OCI-LY3 (cell line): ENCODE measurements around the gene GALNTL6.

Experiments used
- EZH2phosphoT487 ChIP-seq: fragments of 200-600 bp; shearing (Covaris generic); IDR thresholded peaks from 2 replicates; pipeline ENCODE4 v1.6.1; 2018; ENCODE audit warnings: antibody characterized with exemption, mixed run types, low read depth
- TF ChIP-seq, protein P1 (sequence below): fragments of 200-600, 300-600 bp; sonication (generic); IDR thresholded peaks from 2 replicates; pipeline ENCODE4 v1.5.1; 2014; ENCODE audit warnings: antibody characterized with exemption, low read length, low read depth

DNA sequence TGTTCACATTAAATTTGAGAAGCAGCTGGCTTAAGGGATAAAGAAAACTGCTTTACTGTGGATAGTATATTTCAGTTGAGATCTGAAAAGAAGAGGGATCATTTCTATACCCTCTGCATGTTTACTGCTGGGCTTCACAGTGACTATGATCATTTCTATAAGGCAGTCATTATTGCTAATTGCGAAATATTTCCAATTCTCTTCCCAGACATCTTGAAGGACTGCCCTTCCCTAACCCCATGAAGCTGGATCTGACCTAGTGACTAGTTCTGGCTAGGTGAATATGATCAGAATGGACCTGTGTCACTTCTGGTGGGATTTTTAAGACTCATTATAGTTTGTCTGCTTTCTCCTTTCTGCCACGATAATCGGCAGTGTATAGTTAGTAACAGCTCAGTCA, 848.9 kb downstream of the GALNTL6 start:
- TF ChIP-seq, protein P1, sequence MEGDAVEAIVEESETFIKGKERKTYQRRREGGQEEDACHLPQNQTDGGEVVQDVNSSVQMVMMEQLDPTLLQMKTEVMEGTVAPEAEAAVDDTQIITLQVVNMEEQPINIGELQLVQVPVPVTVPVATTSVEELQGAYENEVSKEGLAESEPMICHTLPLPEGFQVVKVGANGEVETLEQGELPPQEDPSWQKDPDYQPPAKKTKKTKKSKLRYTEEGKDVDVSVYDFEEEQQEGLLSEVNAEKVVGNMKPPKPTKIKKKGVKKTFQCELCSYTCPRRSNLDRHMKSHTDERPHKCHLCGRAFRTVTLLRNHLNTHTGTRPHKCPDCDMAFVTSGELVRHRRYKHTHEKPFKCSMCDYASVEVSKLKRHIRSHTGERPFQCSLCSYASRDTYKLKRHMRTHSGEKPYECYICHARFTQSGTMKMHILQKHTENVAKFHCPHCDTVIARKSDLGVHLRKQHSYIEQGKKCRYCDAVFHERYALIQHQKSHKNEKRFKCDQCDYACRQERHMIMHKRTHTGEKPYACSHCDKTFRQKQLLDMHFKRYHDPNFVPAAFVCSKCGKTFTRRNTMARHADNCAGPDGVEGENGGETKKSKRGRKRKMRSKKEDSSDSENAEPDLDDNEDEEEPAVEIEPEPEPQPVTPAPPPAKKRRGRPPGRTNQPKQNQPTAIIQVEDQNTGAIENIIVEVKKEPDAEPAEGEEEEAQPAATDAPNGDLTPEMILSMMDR: no peak
- TF ChIP-seq EZH2phosphoT487: no peak
